Measurements from ENCODE around the gene MYL12A. TPM values are rescaled to one million over a fixed set of nuclear protein-coding genes. Genes with fewer than 3 reads are reported as not detected.

The MYL12A gene
- total and polyA plus RNA-seq, 2 of the 13 experiments (the other 11 are each of a cell fraction or from before 2014, with no cell fraction given), result 261 to 277 TPM

DNA sequence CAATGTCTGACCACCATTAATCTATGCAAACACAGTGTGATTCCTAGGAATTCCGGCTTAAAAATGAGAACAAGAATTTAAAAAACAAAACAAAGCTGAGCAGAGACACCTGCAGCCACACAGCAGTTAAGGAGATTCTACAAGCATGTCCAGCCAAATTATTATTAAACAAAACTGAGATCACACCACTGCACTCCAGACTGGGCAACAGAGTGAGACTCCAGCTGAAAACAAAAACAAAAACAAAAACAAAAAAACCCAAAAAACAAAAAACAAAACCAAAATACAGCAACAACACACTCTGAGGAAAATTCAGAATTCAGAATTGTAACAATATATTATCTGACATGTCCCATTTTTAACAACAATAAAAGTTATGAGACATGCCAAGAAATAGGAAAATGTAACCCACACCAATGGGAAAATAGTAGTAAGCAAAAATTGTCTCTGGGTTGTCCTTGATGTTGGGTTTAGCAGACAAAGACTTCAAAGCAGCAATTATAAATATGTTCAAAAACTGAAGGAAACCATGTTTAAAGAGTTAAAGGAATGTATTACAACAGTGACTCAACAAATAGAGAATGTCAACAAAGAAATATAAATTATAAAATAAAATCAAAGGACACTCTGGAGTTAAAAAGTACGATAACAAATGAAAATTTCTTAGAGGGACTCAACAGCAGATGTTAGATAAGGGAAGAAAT lies 47.5 kb upstream of the MYL12A start (continued):
- TF ChIP-seq EP300 (IDR thresholded peaks at IDR 0.05; ENCODE audit: low read depth in 2 of 2, low read length in 2 of 2), result 0 out of 4 replicates have a peak, but pooled peaks of 1 of the 2 experiments have one; percentile 6
- TF ChIP-seq EP300 (CRISPR knock-in tag; IDR thresholded peaks at IDR 0.05; ENCODE audit: borderline replicate concordance), result no peak

- 0 out of 2 replicates have a peak, but pooled peaks cover 4% of the 10 kb centered on the region for H3K9me3 ChIP-seq (ENCODE audit: low read length)
- no TSS peak for BruUV-seq (replicated peaks)
- H3K4me1 ChIP-seq (ENCODE audit: insufficient read depth, low read length), result peaks cover 32% of the 10 kb centered on the region
- H2AFZ ChIP-seq (ENCODE audit: low read length), result no peak overlapping the region
- DNase-seq (ENCODE audit: low spot score), result no peak
- no peak overlapping the region for H3K4me3 ChIP-seq (replicated peaks in 1 of 3; ENCODE audit: insufficient read depth in 1 of 3, low read depth in 2 of 3, low read length in 3 of 3)
- no peaks in the 10 kb centered on the region for H3K36me3 ChIP-seq (replicated peaks in 1 of 2; ENCODE audit: control insufficient read depth in 1 of 2, insufficient read depth in 2 of 2, low read length in 2 of 2)
- no peaks in the 10 kb centered on the region for H3K27me3 ChIP-seq (ENCODE audit: control insufficient read depth in 1 of 2, insufficient read depth in 2 of 2, low read length in 2 of 2)
- no peak overlapping the region for H3K9ac ChIP-seq (ENCODE audit: insufficient read depth, low read depth, low read length)
- ChIA-PET POLR2A (no interaction called here), CTCF (ENCODE audit: low intra/inter-chr PET ratio, low total read pairs) (no interaction called here)
- H3K4me2 ChIP-seq (ENCODE audit: low read depth, low read length), result no peak overlapping the region
- TF ChIP-seq FLYWCH1 (CRISPR knock-in tag; IDR thresholded peaks at IDR 0.05) (no peak), ZNF615 (CRISPR knock-in tag; IDR thresholded peaks at IDR 0.05; ENCODE audit: borderline replicate concordance) (no peak), RBM39 (IDR thresholded peaks at IDR 0.05; ENCODE audit: low read depth, low read length, poor library complexity, severe bottlenecking) (no peak), HNRNPLL (IDR thresholded peaks at IDR 0.05; ENCODE audit: low read depth, low read length, poor library complexity, severe bottlenecking) (no peak), ZBTB21 (CRISPR knock-in tag; IDR thresholded peaks at IDR 0.05) (no peak), PATZ1 (CRISPR knock-in tag; IDR thresholded peaks at IDR 0.05) (no peak), ZNF83 (CRISPR knock-in tag; IDR thresholded peaks at IDR 0.05; ENCODE audit: borderline replicate concordance) (no peak)
- TF ChIP-seq, protein P1, sequence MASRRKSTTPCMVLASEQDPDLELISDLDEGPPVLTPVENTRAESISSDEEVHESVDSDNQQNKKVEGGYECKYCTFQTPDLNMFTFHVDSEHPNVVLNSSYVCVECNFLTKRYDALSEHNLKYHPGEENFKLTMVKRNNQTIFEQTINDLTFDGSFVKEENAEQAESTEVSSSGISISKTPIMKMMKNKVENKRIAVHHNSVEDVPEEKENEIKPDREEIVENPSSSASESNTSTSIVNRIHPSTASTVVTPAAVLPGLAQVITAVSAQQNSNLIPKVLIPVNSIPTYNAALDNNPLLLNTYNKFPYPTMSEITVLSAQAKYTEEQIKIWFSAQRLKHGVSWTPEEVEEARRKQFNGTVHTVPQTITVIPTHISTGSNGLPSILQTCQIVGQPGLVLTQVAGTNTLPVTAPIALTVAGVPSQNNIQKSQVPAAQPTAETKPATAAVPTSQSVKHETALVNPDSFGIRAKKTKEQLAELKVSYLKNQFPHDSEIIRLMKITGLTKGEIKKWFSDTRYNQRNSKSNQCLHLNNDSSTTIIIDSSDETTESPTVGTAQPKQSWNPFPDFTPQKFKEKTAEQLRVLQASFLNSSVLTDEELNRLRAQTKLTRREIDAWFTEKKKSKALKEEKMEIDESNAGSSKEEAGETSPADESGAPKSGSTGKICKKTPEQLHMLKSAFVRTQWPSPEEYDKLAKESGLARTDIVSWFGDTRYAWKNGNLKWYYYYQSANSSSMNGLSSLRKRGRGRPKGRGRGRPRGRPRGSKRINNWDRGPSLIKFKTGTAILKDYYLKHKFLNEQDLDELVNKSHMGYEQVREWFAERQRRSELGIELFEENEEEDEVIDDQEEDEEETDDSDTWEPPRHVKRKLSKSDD (CRISPR knock-in tag; IDR thresholded peaks at IDR 0.05; ENCODE audit: low read depth), result no peak
- H4K20me1 ChIP-seq (ENCODE audit: insufficient read depth, low read length), result no peaks in the 10 kb centered on the region
- in situ Hi-C loops (cut with HindIII; ENCODE audit: extremely low pct_ligation_motif_present, low pct_unique_long_range_greater_than_20kb), result no loop called here
- H3K27ac ChIP-seq (ENCODE audit: extremely low read length, insufficient read depth, low read length), result no peak overlapping the region
- no peak for ATAC-seq
- no peak for FAIRE-seq
- no peaks in the 10 kb centered on the region for H3K79me2 ChIP-seq (ENCODE audit: insufficient read depth, low read length)
- intact Hi-C loops (cut with micrococcal nuclease; ENCODE audit: unreplicated experiment), result no loop called here
These were observed 42.4 kb upstream of the MYL12A start for GRCh38 chr18:3205239-3205638.
